ENCODE data around the gene OCA2. TPM values are rescaled to one million over a fixed set of nuclear protein-coding genes. Genes with fewer than 3 reads are reported as not detected.
A peak's percentile ranks its signal among the peaks of the same experiment; 100 is the strongest.

OCA2 gene
- total RNA-seq, 2 donors from 2014 or later, result 0.14 TPM; not detected in 1

DNA sequence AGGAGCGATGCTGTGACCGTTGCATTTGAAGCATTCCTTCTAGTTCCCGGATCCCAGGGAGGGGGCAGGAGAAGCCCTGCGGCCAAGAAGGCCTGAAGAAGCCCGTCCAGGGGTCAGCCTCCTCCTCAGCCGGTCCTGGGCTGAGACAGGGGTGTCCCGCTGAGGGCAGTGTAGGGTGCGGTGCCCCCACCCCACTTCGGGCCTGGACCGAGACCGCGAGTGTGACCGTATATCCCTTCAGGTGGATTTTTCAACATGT is 2.8 kb downstream of the OCA2 start:
- H3K27ac Mint-ChIP-seq, result no peak overlapping the region
- H3K4me3 Mint-ChIP-seq, result peak overlapping the region; percentile 85
- H3K36me3 Mint-ChIP-seq (ENCODE audit: insufficient read depth in 2 of 2), result peaks cover 4 to 7% of the 10 kb centered on the region in 2 donors
- H3K27me3 Mint-ChIP-seq (ENCODE audit: low read depth), result peaks cover 57% of the 10 kb centered on the region
- DNase-seq (no peak), ATAC-seq (replicated peaks in 1 of 2) (peak; percentile 3 to 6)
- H3K4me1 Mint-ChIP-seq (ENCODE audit: low read depth), result peaks cover 12% of the 10 kb centered on the region
- peaks cover 0 to 3% of the 10 kb centered on the region in 2 donors for H3K9me3 Mint-ChIP-seq

- Mint-ChIP-seq H3K9me3 (peaks cover 7 to 10% of the 10 kb centered on the region in 2 donors), H3K4me1 (ENCODE audit: low read depth) (peaks cover 12% of the 10 kb centered on the region), H3K27ac (no peak overlapping the region), H3K4me3 (peak overlapping the region; percentile 85), H3K27me3 (ENCODE audit: low read depth) (peaks cover 62% of the 10 kb centered on the region), H3K36me3 (ENCODE audit: insufficient read depth in 2 of 2) (peaks cover 11 to 17% of the 10 kb centered on the region in 2 donors)
- peak; percentile 44 to 50 for DNase-seq
- ATAC-seq (replicated peaks in 1 of 2), result peak; percentile 34 to 41
These were observed 4.2 kb downstream of the OCA2 start for GRCh38 chr15:28094732-28095521.

DNA sequence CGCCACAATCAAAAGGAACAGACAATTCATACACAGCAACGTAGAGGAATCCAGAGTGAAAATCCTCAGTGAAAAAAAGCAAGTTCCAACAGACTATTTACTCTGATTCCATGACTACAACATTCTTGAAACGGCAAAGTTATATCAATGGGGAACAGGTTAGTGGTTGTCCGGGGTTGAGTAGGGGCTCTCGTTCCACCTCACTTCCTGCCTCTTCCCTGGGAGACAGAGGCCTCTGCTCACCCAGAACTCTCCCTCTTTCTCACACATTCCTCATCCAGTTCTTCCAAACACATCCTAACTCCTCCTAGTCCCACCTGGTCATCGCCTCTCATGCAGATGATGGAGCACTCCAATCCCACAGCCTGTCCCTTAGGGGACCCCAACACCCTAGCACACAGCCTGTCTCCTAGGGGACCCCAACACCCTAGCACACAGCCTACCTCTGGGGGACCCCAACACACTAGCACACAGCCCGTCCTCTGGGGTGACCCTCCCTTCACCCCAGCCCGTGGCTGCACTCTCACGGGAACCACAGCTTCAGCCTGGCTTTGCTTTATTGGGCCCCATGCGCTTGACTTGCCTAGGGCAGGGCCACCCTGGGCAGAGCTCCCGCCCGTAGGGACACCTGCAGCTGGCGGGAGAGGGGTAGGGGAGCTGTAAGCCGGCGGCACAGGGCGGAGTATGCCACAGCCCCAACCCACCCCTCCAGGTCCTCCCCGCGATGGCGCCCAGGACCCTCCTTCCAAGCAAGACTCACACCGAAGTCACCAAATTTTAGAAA is 5.2 kb downstream of the OCA2 start:
- H3K36me3 Mint-ChIP-seq (ENCODE audit: insufficient read depth in 2 of 2), result peaks cover 10 to 19% of the 10 kb centered on the region in 2 donors
- H3K27ac Mint-ChIP-seq, result no peak overlapping the region
- no peak for ATAC-seq (replicated peaks in 1 of 2)
- peaks cover 8 to 10% of the 10 kb centered on the region in 2 donors for H3K9me3 Mint-ChIP-seq
- H3K27me3 Mint-ChIP-seq (ENCODE audit: low read depth), result peaks cover 65% of the 10 kb centered on the region
- peaks cover 12% of the 10 kb centered on the region for H3K4me1 Mint-ChIP-seq (ENCODE audit: low read depth)
- peak overlapping the region; percentile 44 to 51 for H3K4me3 Mint-ChIP-seq
- DNase-seq, result no peak

GRCh38 chr15:28091313-28091712 is 7.8 kb downstream of the OCA2 start:
- Mint-ChIP-seq H3K36me3 (ENCODE audit: insufficient read depth in 2 of 2) (peaks cover 11 to 19% of the 10 kb centered on the region in 2 donors), H3K4me1 (ENCODE audit: low read depth) (peaks cover 7% of the 10 kb centered on the region), H3K27me3 (ENCODE audit: low read depth) (peaks cover 71% of the 10 kb centered on the region), H3K27ac (no peak overlapping the region), H3K4me3 (no peak overlapping the region), H3K9me3 (peaks cover 10% of the 10 kb centered on the region in 2 donors)
- ATAC-seq (replicated peaks in 1 of 2), result no peak
- DNase-seq, result no peak

GRCh38 chr15:28086175-28086703 is 12.9 kb downstream of the OCA2 start:
- Mint-ChIP-seq H3K4me1 (ENCODE audit: low read depth) (peaks cover 9% of the 10 kb centered on the region), H3K36me3 (ENCODE audit: insufficient read depth in 2 of 2) (peaks cover 10 to 11% of the 10 kb centered on the region in 2 donors), H3K27ac (peak overlapping the region; percentile 54), H3K4me3 (no peak overlapping the region), H3K9me3 (peaks cover 6 to 10% of the 10 kb centered on the region in 2 donors), H3K27me3 (ENCODE audit: low read depth) (peaks cover 43% of the 10 kb centered on the region)
- ATAC-seq (replicated peaks in 1 of 2) (peak; percentile 96 to 99), DNase-seq (peak; percentile 58 to 59)

- no peak overlapping the region for H3K27ac Mint-ChIP-seq
- ATAC-seq (replicated peaks in 1 of 2) (peak in 1 of 2 donors; percentile 15), DNase-seq (no peak)
- H3K9me3 Mint-ChIP-seq, result peaks cover 4 to 6% of the 10 kb centered on the region in 2 donors
- H3K4me1 Mint-ChIP-seq (ENCODE audit: low read depth), result peaks cover 9% of the 10 kb centered on the region
- no peak overlapping the region for H3K4me3 Mint-ChIP-seq
- peaks cover 8% of the 10 kb centered on the region in 2 donors for H3K36me3 Mint-ChIP-seq (ENCODE audit: insufficient read depth in 2 of 2)
- H3K27me3 Mint-ChIP-seq (ENCODE audit: low read depth), result peaks cover 38% of the 10 kb centered on the region
These were observed 13.5 kb downstream of the OCA2 start for GRCh38 chr15:28085489-28086174.

DNA sequence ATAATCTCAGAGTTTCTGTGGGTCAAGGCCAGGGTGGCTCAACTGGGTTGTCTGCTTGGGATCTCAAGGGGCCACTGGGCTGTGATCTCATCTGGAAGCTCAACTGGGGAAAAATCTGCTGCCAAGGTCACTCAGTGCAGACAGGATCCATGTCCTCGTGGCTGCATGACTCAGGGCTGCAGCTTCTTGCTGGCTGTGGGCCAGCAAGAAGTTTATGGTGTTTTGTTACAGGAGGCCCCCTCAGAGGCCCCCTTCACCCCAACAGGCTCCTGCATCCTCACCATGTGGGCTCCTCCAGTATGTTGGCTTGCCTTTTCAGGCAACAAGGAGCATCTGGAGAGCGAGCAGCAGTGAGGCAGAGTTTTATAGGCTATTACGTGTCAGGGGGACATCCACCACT is 14.6 kb downstream of the OCA2 start:
- DNase-seq, result no peak
- Mint-ChIP-seq H3K9me3 (peaks cover 0 to 2% of the 10 kb centered on the region in 2 donors), H3K4me3 (no peak overlapping the region), H3K27me3 (ENCODE audit: low read depth) (peaks cover 37% of the 10 kb centered on the region), H3K36me3 (ENCODE audit: insufficient read depth in 2 of 2) (peaks cover 0 to 2% of the 10 kb centered on the region in 2 donors), H3K4me1 (ENCODE audit: low read depth) (peaks cover 9% of the 10 kb centered on the region), H3K27ac (no peak overlapping the region)
- ATAC-seq (replicated peaks in 1 of 2), result no peak

GRCh38 chr15:28082891-28083684 is 16.0 kb downstream of the OCA2 start:
- H3K27me3 Mint-ChIP-seq (ENCODE audit: low read depth), result peaks cover 25% of the 10 kb centered on the region
- no peaks in the 10 kb centered on the region for H3K9me3 Mint-ChIP-seq
- peaks cover 9% of the 10 kb centered on the region for H3K4me1 Mint-ChIP-seq (ENCODE audit: low read depth)
- peaks cover 0 to under 1% of the 10 kb centered on the region in 2 donors for H3K36me3 Mint-ChIP-seq (ENCODE audit: insufficient read depth in 2 of 2)
- no peak overlapping the region for H3K4me3 Mint-ChIP-seq
- H3K27ac Mint-ChIP-seq, result no peak overlapping the region
- DNase-seq, result no peak
- ATAC-seq (replicated peaks in 1 of 2), result no peak

DNA sequence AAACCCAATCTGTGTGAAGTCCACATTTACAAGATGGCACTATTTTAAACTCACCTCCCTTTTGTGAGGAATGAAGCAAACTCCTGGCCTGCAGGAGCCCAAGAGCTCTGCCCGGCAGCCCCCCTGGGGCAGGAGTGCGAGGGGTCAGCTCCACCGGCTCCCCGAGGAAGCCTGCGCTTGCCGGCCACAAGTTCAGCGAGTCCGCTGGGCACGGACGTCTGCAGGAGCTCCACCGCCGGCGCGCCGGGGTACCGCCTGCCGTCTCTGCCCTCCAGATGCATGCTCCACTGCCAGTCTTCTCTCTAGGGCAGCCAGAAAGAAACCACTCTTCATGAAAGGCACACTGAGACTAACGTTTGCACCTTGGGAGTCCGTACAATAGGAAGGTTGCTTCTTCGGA is 17.5 kb downstream of the OCA2 start:
- H3K9me3 Mint-ChIP-seq, result no peaks in the 10 kb centered on the region
- ATAC-seq (replicated peaks in 1 of 2), result no peak
- no peak overlapping the region for H3K27ac Mint-ChIP-seq

GRCh38 chr15:28080386-28080785 is 18.7 kb downstream of the OCA2 start:
- peaks cover 9% of the 10 kb centered on the region for H3K27me3 Mint-ChIP-seq (ENCODE audit: low read depth)

More for the DNA sequence above, 17.5 kb downstream of the OCA2 start:
- Mint-ChIP-seq H3K36me3 (ENCODE audit: insufficient read depth in 2 of 2) (no peaks in the 10 kb centered on the region), H3K4me1 (ENCODE audit: low read depth) (peaks cover 5% of the 10 kb centered on the region), H3K27me3 (ENCODE audit: low read depth) (peaks cover 15% of the 10 kb centered on the region), H3K4me3 (no peak overlapping the region)
- no peak for DNase-seq

DNA sequence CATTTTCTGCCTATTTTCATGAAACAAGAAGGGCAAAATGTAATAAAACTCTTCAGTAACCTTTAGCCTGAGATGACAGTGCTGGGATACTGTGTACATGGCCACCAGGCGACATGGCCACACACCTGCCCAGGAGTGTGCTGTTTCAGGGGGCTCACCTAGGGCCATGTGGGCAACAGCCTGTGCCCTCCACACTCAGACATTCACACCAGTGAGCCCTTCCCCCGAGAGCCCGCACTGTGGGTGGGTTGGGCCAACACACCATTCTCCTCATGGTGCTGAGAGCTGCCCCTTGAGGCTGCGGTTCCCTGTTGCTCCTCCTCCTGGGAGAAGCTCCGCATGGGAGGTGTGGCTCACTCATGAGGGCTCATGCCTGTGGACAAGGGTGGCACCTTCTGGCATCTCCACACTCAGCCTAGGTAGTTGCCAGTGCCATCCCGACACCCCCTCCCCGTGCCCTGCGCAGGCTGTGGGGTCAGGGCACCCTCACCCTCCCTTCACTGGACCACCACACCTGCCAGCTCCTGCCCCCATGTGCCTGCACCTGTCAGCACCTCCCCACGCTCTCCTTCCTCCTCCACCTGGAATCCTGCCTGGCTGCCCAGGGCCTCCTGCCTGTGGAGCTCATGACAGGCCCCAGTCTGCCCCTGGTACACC is 19.7 kb downstream of the OCA2 start:
- Mint-ChIP-seq H3K9me3 (no peaks in the 10 kb centered on the region), H3K4me3 (no peak overlapping the region), H3K36me3 (ENCODE audit: insufficient read depth in 2 of 2) (no peaks in the 10 kb centered on the region), H3K4me1 (ENCODE audit: low read depth) (no peaks in the 10 kb centered on the region), H3K27me3 (ENCODE audit: low read depth) (peaks cover 9% of the 10 kb centered on the region), H3K27ac (no peak overlapping the region)
- DNase-seq, result no peak
- ATAC-seq (replicated peaks in 1 of 2), result no peak

More at GRCh38 chr15:28080386-28080785, 18.7 kb downstream of the OCA2 start:
- ATAC-seq (replicated peaks in 1 of 2), result no peak
- no peak overlapping the region for H3K27ac Mint-ChIP-seq
- no peak for DNase-seq
- H3K4me1 Mint-ChIP-seq (ENCODE audit: low read depth), result no peaks in the 10 kb centered on the region
- H3K36me3 Mint-ChIP-seq (ENCODE audit: insufficient read depth in 2 of 2), result no peaks in the 10 kb centered on the region
- no peaks in the 10 kb centered on the region for H3K9me3 Mint-ChIP-seq
- H3K4me3 Mint-ChIP-seq, result no peak overlapping the region

DNA sequence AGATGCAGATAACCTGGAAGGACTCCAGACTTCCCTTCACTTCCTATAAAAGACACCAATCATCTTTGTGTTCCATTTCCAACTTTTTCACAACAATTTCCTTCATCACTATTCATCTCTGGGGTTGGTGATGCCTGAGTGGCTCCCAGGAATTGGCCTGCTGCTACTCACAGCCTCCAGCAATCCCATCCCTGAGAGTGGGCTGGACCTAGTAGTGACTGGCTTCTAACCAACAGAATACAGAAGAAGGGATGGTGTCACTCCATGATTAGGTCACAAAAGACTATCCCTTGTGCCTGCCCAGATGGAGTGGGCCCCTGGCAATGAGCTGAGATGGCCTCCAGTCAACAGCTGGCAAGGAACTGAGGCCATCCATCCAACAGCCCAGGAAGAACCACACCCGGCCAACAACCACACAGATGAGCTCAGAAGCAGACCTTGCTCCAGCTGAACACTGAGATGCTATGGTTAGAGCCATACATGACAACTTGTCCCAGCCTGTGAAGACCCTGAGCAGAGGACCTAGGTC is 20.9 kb downstream of the OCA2 start:
- Mint-ChIP-seq H3K4me3 (no peak overlapping the region), H3K4me1 (ENCODE audit: low read depth) (no peaks in the 10 kb centered on the region), H3K36me3 (ENCODE audit: insufficient read depth in 2 of 2) (no peaks in the 10 kb centered on the region), H3K27ac (no peak overlapping the region), H3K27me3 (ENCODE audit: low read depth) (peaks cover 9% of the 10 kb centered on the region), H3K9me3 (no peaks in the 10 kb centered on the region)
- DNase-seq (no peak), ATAC-seq (replicated peaks in 1 of 2) (no peak)
